GM12801 (cell line): Measurements from ENCODE around the gene NSUN6.

ENCODE experiments used
- TF ChIP-seq, protein P1 (sequence below): IDR thresholded peaks from one replicate; pipeline ENCODE4 v1.5.1; 2011; ENCODE audit warnings: control low read depth; ENCODE audit not compliant: insufficient read length; ENCODE audit errors: extremely low read depth

The NSUN6 gene

DNA sequence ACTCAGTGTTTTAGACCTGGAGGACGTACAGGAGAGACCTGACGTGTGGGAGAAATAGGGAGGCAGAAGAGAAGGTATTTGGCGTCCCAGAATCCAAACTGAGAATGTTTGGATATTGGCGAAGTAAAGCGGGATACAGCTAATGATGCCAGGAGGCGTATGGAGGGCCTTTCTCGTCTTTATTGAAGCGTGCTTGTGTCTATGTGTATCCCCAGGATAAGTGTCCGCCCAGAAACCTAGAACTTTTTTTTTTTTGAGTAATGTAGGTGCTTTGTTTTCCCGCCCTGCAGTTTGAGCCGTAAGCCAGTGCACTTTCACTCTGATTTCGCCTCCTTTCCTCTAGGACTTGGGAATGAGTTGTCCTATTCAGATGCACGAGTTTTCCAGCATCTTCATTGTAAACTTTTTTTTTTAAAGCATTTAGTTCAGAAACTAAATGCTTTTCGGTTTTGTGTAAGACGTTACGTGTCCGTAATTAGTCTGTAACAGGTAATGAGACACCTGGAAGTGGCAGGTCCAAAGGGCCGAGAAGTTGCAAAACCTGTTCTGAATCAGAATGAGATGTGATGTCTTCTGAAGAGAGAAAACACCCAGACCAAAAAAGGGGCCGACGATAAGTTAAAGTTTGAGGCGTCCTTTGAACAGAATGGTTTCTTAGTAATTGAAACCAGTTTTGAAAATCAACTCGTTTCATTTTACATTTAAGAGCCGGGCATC is 8.6 kb upstream of the NSUN6 start:
- TF ChIP-seq, protein P1, sequence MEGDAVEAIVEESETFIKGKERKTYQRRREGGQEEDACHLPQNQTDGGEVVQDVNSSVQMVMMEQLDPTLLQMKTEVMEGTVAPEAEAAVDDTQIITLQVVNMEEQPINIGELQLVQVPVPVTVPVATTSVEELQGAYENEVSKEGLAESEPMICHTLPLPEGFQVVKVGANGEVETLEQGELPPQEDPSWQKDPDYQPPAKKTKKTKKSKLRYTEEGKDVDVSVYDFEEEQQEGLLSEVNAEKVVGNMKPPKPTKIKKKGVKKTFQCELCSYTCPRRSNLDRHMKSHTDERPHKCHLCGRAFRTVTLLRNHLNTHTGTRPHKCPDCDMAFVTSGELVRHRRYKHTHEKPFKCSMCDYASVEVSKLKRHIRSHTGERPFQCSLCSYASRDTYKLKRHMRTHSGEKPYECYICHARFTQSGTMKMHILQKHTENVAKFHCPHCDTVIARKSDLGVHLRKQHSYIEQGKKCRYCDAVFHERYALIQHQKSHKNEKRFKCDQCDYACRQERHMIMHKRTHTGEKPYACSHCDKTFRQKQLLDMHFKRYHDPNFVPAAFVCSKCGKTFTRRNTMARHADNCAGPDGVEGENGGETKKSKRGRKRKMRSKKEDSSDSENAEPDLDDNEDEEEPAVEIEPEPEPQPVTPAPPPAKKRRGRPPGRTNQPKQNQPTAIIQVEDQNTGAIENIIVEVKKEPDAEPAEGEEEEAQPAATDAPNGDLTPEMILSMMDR, result no peak

DNA sequence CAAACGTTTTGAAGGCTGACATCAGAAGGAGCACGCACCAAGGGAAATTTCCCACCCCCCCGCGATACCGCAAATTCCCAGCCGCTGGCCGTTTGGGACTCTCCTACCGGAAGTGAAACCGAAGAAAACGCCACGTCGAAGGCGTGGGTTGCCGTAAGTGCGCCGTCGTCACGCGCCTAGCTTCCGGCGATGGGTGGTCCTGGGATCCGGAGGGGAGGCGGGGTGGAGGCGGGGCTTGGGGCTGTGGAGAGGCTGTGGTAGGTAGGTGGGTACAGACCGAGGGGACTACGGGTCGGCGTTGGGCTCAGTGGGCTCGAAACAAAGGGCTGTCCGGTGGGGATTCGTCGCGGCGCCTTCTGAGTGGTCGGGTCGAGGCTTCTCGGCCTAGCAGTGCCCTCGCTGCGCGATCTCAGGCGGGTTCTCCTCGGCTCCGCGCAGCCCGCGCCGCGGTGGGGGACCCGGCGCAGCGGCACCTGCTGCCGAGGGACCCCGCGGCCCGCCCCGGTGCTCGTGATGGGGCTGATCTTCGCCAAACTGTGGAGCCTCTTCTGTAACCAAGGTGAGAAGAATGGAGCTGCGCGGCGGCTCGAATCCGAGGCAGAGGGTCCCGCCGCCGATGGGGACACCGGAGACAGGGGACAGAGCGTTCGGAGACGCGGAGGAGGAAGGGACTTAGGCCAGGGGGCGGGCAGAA is 7.9 kb upstream of the NSUN6 start, which contains the start of gene ARL5B:
Gene ARL5B, plus strand, starts transcription at position 307 of the 694 bp plus-strand sequence. Its CDS starts 207 bp downstream, at position 514.
- TF ChIP-seq, protein P1, result no peak

DNA sequence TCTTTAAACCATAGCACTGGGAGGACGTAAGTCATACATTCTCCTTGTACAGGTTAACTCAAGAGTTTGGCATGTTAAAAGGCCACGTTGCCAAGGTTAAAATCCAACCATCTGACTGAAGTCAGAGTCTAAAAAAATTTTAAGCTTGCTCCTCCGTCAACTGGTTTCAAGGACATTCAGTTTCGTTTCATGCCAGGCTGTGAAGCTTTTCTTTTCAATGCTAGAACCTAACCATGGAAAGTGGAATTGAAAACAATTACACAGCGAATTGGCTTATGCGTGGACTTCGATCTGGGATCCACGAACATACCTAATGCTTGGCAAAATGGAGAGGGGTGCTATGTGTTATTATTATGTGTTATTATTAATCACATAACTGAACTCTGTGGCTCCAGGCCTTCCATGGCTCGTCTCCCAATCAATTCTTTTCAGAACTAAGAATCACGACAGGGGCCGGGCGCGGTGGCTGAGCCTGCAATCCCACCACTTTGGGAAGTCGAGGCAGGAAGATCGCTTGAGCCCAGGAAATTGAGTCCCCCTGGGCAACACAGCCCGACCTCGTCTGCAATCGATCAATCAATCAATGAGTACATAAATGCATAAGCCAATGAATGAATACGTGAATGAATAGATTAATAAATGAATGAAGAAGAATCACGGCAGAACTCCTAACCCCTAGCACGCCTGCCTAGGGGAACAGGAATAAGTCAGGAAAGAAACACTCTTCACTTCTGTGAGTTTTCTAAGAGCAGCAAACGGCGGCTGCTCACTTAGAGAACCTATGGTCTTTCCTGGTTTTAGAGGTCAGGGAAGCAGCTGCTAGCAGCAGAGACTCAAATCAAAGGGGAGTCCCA is 7.1 kb upstream of the NSUN6 start:
- TF ChIP-seq, protein P1, result no peak

DNA sequence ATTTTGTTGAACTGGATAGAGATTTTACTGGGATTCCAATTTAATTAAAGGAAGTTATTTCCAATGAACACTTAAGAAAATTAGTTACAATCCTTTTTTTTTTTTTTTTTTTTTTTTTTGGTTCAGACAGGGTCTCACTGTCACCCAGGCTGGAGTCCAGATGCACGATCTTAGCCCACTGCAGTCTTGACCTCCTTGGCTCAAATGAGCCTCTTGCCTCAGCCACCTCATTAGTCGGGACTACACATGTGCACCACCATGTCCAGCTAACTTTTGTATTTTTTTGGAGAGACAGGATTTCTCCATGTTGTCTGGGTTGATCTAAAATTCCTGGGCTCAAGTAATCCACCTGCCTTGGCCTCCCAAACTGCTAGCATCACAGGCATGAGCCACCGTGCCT is 5.3 kb upstream of the NSUN6 start:
- TF ChIP-seq, protein P1, result no peak

- TF ChIP-seq, protein P1, result no peak
Observed at GRCh38 chr10:18653112-18653511, 1.7 kb upstream of the NSUN6 start.

DNA sequence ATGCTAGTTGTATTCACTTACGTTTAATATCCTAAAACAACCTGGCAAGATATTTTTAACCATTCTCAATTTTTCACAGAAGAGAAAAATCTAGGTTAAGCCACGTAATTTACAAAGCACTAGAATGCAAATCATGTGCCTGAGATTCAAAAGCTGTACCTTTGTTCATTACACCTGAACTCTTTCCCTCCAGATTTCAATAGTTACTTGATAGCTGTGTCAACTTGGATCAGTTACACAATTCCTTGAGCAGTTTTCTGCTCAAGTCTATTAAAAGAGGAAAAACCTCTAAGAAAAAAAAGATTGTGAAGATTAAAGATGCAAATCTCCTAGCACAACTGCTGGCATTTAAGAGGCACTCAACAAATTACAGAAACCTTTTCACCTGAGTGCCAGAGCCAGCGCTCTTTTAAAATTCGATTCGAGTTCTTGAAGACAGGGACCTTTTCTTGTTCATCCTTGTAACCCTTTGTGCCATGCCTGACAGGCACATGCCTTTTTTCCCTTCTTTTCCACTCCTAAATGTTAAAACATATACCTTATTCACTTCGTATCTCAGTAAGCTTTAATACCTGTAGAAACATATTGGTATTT is 886 bp downstream of the NSUN6 start:
- TF ChIP-seq, protein P1, result no peak

GRCh38 chr10:18649364-18649959 is 1.9 kb downstream of the NSUN6 start:
- TF ChIP-seq, protein P1, result no peak
